Tibial artery (tissue), 4 donors: ENCODE data around the gene HOXA11.

Experiments
- DNase-seq, 2 donors: peaks; one replicate each; pipeline ENCODE4 v3.0.0-alpha.2; 2019
- H3K27ac ChIP-seq, 2 donors: fragments of 200-600 bp; sonication (generic) in 1 of 2; 1 replicate in 1 of 2; 2 replicates in 1 of 2; pipeline ENCODE4 v1.5.1; 2018 to 2019; ENCODE audit warnings: mild to moderate bottlenecking in 1 of 2
- H3K27me3 ChIP-seq, 2 donors: fragments of 200-600 bp; sonication (generic) in 1 of 2; one replicate each; pipeline versions ENCODE4 v1.5.1 to v1.6.0; 2016 to 2019
- H3K36me3 ChIP-seq, 3 donors: fragments of 200-600 bp; sonication (generic) in 2 of 3; one replicate each; pipeline ENCODE4 v1.5.1; 2016 to 2019; ENCODE audit warnings: mild to moderate bottlenecking in 2 of 3
- H3K4me1 ChIP-seq, 4 donors: fragments of 200-600 bp; sonication (generic) in 2 of 4; 1 replicate in 3 of 4; 2 replicates in 1 of 4; pipeline ENCODE4 v1.5.1; 2016 to 2019
- H3K4me3 ChIP-seq, 2 donors: fragments of 200-600 bp; sonication (generic) in 1 of 2; 1 replicate in 1 of 2; 2 replicates in 1 of 2; pipeline ENCODE4 v1.5.1; 2018 to 2019; ENCODE audit warnings: mild to moderate bottlenecking in 2 of 2
- H3K9me3 ChIP-seq, 3 donors: fragments of 200-600 bp; sonication (generic) in 1 of 3; one replicate each; pipeline ENCODE4 v1.5.1; 2016 to 2019
- CTCF ChIP-seq, 2 experiments: fragments of 200-600 bp in 1 of 2; fragments of 450-650 bp in 1 of 2; IDR thresholded peaks; one replicate each; pipeline ENCODE4 v1.5.1; 2017 to 2019; ENCODE audit warnings: antibody characterized with exemption in 2 of 2, mild to moderate bottlenecking in 1 of 2, moderate library complexity in 1 of 2
- intact Hi-C: fragments of 100-400 bp; cut with DNase I; formaldehyde crosslinking; loops from one replicate; pipeline ENCODE4 v1.15.0; 2023; ENCODE audit warnings: low total_unique reads

Gene HOXA11

GRCh38 chr7:27146491-27147198 is 38.4 kb downstream of the HOXA11 start:
- no peak for TF ChIP-seq CTCF (IDR thresholded peaks at IDR 0.05)
- Histone ChIP-seq H3K9me3 (no peaks in the 10 kb centered on the region), H3K36me3 (peaks cover 34 to 44% (median 37%) of the 10 kb centered on the region in 3 donors), H3K27ac (peak overlapping the region; percentile 71 to 94), H3K27me3 (no peaks in the 10 kb centered on the region), H3K4me3 (no peak overlapping the region), H3K4me1 (peaks cover 10 to 36% (median 29%) of the 10 kb centered on the region in 4 donors)
- intact Hi-C loops: no loop called here
- no peak for DNase-seq

GRCh38 chr7:27145914-27146412 is 39.1 kb downstream of the HOXA11 start:
- Histone ChIP-seq H3K4me1 (peaks cover 10 to 36% (median 29%) of the 10 kb centered on the region in 4 donors), H3K36me3 (peaks cover 37 to 47% (median 40%) of the 10 kb centered on the region in 3 donors), H3K4me3 (no peak overlapping the region), H3K27ac (no peak overlapping the region), H3K9me3 (no peaks in the 10 kb centered on the region), H3K27me3 (no peaks in the 10 kb centered on the region)
- no peak for DNase-seq
- intact Hi-C loops: no loop called here
- TF ChIP-seq CTCF (IDR thresholded peaks at IDR 0.05): no peak

GRCh38 chr7:27145165-27145913 is 39.7 kb downstream of the HOXA11 start:
- Histone ChIP-seq H3K4me1 (peaks cover 10 to 35% (median 27%) of the 10 kb centered on the region in 4 donors), H3K27ac (no peak overlapping the region), H3K9me3 (no peaks in the 10 kb centered on the region), H3K27me3 (no peaks in the 10 kb centered on the region), H3K4me3 (no peak overlapping the region), H3K36me3 (peaks cover 40 to 47% (median 42%) of the 10 kb centered on the region in 3 donors)
- DNase-seq: peak in 1 of 2 donors; percentile 64
- intact Hi-C loops: no loop called here
- no peak for TF ChIP-seq CTCF (IDR thresholded peaks at IDR 0.05)

- TF ChIP-seq CTCF (IDR thresholded peaks at IDR 0.05): no peak
- H3K4me3 ChIP-seq: no peak overlapping the region
- intact Hi-C loops: loop anchor here (5.0 kb wide), 1 partner anchor 47 kb away; the partner anchor contains the start of gene HOXA1
- no peaks in the 10 kb centered on the region for H3K9me3 ChIP-seq
- H3K4me1 ChIP-seq: peaks cover 10 to 29% (median 24%) of the 10 kb centered on the region in 4 donors
- peak in 1 of 2 donors; percentile 55 for DNase-seq
- no peak overlapping the region for H3K27ac ChIP-seq
- peaks cover 45 to 49% (median 48%) of the 10 kb centered on the region in 3 donors for H3K36me3 ChIP-seq
- no peaks in the 10 kb centered on the region for H3K27me3 ChIP-seq
Observed at GRCh38 chr7:27144781-27145164, 40.3 kb downstream of the HOXA11 start.

GRCh38 chr7:27143950-27144780 is 40.9 kb downstream of the HOXA11 start:
- TF ChIP-seq CTCF (IDR thresholded peaks at IDR 0.05): no peak
- peaks cover 8 to 23% (median 19%) of the 10 kb centered on the region in 4 donors for H3K4me1 ChIP-seq
- intact Hi-C loops: loop anchor here (5.0 kb wide), 1 partner anchor 47 kb away; the partner anchor contains the start of gene HOXA1
- peak overlapping the region in 1 of 2 donors; percentile 49 for H3K4me3 ChIP-seq
- no peak for DNase-seq
- H3K27ac ChIP-seq: no peak overlapping the region
- H3K27me3 ChIP-seq: no peaks in the 10 kb centered on the region
- H3K9me3 ChIP-seq: no peaks in the 10 kb centered on the region
- peaks cover 50 to 55% (median 52%) of the 10 kb centered on the region in 3 donors for H3K36me3 ChIP-seq
